Retinal pigment epithelial cell (primary cell): ENCODE data around the gene ZIC1.

ENCODE experiments used
- DNase-seq: peaks from one replicate; pipeline ENCODE4 v3.0.0-alpha.2; 2010; ENCODE audit warnings: low read depth
- H3K4me3 ChIP-seq: 2 replicates; pipeline ENCODE4 v1.5.1; 2011; ENCODE audit warnings: mild to moderate bottlenecking, low read length, control low read depth, moderate library complexity
- TF ChIP-seq, protein P1 (sequence below): conservative IDR thresholded peaks from 2 replicates; pipeline ENCODE4 v1.5.1; 2011; ENCODE audit warnings: low read depth, low read length, control low read depth, inconsistent platforms

Gene ZIC1

DNA sequence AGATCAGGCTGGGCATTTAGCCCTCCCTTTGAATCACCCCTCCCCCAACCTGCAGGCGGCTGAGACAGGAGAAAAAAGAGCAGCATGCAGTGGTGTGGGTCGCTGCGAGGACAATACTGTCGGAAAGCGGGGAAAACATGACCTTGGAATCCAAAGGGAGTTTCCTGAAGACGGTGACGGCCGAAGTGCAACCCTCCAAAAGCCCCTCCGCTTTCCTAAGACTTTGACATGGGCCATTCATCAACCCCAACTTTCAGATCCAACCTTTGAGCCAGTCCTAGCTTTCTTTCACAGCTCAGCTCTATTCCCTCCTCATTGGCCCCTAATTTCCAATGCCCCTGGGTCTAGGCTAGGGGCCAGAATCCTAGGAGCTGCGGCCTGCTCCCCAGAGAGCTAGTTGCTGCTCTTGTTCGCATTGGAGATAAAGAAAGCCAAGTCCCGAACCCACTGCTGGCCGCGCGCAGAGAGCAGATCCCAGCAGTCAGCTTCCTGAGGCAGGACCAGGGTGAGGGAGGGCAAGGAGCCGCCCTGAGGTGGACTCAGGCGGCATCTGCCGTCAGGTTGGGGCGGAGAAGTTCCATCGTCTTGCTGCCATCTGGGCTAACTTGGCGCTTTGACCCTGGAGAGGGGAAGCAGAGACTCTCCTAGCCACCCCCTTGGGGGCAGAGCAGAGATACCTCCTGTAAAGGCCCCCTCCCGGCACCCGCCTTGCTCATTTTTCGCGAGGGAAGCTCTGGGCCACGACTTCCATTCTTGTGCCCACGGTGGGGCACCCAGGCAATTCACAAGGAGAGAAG is 3.7 kb upstream of the ZIC1 start:
- no peak overlapping the region for H3K4me3 ChIP-seq

DNA sequence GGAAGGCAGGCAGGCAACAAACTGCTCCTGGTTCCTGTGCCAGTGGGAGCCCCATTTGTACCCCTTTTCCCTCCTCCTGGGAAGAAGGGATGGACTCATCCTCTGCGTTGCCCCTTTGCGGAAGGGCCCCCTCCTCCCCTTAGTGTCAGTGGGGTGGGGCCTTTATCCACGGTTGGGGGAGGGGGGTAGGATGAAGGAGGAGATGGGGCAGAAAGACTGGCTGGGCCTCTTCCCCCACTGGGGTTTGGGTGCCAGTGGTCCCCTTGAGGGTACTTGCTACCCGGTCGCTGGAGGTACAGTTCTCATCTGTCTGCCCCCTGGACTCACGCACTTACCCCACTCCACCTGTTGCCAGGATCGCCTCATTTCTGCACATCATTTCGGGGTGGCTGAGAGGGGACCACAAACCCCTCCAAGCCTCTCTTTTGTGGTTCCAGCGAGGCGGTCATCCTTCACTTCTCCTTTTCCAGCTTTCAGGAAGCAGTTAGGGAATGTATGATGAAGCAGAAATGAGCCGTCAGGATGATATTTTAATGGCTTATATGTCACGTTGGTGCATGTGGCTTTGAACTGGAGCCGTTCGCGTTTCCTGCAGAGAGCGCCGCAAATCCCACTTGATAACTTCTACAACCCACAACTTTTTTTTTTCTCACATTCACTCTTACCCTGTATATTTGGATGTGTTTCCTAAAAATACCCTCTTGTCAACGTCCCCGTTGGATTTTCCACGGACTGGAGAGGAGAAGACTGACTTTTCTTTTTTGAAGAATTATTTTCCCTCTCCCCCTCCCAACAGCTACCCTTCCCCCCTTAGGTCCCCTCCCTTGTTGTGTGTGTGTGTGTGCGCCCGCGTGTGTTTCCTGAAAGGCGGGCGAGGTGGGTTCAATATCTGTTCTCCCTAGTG is 2.9 kb upstream of the ZIC1 start, which contains the start of gene ZIC4:
ZIC4 (minus strand) TSS at position 516 of the 904 bp plus-strand sequence. CDS start 3,746 bp downstream, outside the sequence.
- DNase-seq, result no peak
- no peak within 1 kb of the TSS for H3K4me3 ChIP-seq
- TF ChIP-seq, protein P1, sequence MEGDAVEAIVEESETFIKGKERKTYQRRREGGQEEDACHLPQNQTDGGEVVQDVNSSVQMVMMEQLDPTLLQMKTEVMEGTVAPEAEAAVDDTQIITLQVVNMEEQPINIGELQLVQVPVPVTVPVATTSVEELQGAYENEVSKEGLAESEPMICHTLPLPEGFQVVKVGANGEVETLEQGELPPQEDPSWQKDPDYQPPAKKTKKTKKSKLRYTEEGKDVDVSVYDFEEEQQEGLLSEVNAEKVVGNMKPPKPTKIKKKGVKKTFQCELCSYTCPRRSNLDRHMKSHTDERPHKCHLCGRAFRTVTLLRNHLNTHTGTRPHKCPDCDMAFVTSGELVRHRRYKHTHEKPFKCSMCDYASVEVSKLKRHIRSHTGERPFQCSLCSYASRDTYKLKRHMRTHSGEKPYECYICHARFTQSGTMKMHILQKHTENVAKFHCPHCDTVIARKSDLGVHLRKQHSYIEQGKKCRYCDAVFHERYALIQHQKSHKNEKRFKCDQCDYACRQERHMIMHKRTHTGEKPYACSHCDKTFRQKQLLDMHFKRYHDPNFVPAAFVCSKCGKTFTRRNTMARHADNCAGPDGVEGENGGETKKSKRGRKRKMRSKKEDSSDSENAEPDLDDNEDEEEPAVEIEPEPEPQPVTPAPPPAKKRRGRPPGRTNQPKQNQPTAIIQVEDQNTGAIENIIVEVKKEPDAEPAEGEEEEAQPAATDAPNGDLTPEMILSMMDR, result no peak

More for the DNA sequence above, 3.7 kb upstream of the ZIC1 start:
- TF ChIP-seq, protein P1, result no peak
- DNase-seq, result no peak

DNA sequence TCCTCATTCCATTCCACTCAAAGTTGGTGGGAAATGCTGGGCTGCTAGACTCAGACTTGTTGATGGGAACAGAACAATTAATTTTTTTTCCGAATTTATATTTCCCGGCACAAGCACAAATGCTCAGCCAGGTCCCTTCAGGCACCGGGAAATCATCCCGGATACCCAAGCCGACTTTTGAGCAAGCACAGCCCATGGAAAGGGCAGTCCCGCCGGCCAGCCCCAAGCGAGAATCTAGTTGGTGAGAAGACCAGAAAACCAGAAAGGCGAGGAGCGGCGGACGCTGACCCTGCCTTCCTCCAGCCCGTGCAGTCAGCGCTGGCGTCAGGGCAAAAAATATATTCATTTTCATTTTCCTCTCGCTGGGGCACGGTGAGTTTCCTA is 2.1 kb upstream of the ZIC1 start:
- DNase-seq, result no peak
- TF ChIP-seq, protein P1, result no peak
- H3K4me3 ChIP-seq, result no peak overlapping the region

DNA sequence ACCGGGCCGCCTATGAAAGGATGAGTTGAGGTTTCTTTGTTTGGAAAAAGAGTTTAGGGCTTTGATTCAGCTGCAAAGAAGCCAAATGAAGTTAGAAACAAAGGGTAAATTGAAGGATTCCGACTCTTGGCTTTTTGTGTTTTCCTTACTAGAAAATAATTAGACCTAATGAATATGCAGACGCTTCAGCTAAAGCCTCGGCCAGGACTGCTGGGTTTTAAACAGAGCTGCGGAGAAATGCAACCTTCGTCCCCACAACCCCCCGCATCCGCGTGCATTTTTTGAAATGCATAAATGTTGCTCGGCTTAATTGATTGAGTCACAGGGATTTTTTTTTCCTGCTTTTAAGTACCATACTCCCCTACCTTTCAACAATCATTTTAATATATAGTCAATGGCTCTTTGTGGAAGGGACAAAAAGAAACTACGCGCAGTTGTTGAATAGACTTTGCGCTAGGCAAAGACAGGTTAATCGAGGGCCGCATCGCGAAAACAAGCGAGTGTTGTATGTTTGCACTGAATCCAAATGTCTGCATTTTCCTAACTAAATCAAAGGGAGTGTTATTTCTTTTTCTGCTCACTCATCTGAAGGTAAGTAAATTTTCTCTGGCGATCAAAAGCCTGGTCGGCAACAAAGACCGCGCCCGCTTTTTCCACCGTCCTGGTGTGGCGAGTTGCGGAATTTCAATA is 1.5 kb upstream of the ZIC1 start:
- no peak overlapping the region for H3K4me3 ChIP-seq
- no peak for DNase-seq
- TF ChIP-seq, protein P1, result no peak

DNA sequence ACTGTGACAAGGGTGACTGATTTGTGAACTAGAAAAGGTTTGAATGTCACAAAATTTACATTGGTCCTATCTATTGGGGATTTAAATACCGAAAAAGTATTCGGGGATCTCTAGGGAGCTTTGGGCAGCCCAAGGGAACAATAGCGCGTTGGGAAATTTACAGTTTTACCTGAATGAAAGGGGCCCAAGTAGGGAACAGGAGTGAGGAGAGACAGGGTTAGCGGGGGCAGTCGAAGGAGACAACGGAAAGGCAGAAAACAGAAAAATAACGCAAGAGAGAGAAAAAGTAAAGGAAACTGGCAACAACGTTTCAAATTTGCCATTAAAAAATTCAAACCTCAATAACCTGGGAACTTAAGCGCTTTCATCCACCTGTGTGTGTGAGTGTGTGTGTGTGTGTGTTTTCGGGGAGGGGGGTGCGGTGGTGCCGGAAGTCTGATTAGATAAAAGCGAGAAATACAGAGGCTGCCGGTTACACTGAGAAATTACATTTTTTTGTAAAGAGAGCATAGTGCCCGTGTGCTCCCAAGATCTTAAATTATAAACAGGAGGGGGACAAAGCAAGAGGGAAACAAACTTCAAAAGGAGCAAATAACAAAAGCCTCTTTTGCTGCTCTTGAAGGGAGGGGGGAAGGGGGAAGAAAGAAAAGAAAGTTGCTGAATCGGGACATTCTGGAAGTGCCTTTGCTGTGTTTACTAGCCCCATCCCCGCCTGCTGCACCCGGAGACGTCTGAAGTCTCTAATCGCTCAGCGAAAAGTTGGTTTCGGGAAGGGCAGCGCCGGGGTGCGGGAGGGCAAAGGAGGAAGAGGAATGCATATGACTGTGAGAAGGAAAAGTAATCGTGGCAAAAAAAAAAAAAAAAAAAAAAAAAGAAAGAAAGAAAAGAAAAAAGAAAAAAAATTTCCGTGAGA is 721 bp upstream of the ZIC1 start:
- TF ChIP-seq, protein P1, result no peak
- no peak overlapping the region for H3K4me3 ChIP-seq
- DNase-seq, result no peak

DNA sequence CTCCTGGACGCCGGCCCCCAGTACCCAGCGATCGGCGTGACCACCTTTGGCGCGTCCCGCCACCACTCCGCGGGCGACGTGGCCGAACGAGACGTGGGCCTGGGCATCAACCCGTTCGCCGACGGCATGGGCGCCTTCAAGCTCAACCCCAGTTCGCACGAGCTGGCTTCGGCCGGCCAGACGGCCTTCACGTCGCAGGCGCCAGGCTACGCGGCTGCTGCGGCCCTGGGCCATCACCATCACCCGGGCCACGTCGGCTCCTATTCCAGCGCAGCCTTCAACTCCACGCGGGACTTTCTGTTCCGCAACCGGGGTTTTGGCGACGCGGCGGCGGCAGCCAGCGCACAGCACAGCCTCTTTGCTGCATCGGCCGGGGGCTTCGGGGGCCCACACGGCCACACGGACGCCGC is 956 bp downstream of the ZIC1 start:
- no peak for DNase-seq
- TF ChIP-seq, protein P1, result no peak
- no peak overlapping the region for H3K4me3 ChIP-seq
